Neural cell (in vitro differentiated cells): ENCODE measurements around the gene OR8G1. TPM values are rescaled to one million over a fixed set of nuclear protein-coding genes. Genes with fewer than 3 reads are reported as not detected.

Experiments used
- H2AFZ ChIP-seq: fragments of 200-600, 300-800 bp; sonication (generic), shearing (Covaris generic); 2 replicates; pipeline ENCODE4 v1.6.0; 2014; ENCODE audit warnings: low read depth, mild to moderate bottlenecking, antibody characterized with exemption, low read length, moderate library complexity
- H3F3A ChIP-seq: fragments of 200-600 bp; shearing (Covaris generic); 2 replicates; pipeline ENCODE4 v1.6.1; 2016; ENCODE audit warnings: mild to moderate bottlenecking, moderate library complexity, mixed read lengths, antibody characterized with exemption, low read length; ENCODE audit not compliant: insufficient read depth, poor library complexity, severe bottlenecking
- H3K27ac ChIP-seq: fragments of 200-600, 300-800 bp; sonication (generic), shearing (Covaris generic); 2 replicates; pipeline ENCODE4 v1.5.1; 2014; ENCODE audit warnings: mild to moderate bottlenecking, low read length, moderate library complexity
- H3K27me3 ChIP-seq: fragments of 300-800, 200-600 bp; sonication (generic), shearing (Covaris generic); 2 replicates; pipeline ENCODE4 v1.6.0; 2014; ENCODE audit warnings: mild to moderate bottlenecking, low read depth, low read length, moderate library complexity; ENCODE audit not compliant: insufficient read depth
- H3K36me3 ChIP-seq: fragments of 300-800, 200-600 bp; sonication (generic), shearing (Covaris generic); 2 replicates; pipeline ENCODE4 v1.5.1; 2014; ENCODE audit warnings: mild to moderate bottlenecking, antibody characterized with exemption, low read length, moderate library complexity; ENCODE audit not compliant: insufficient read depth
- H3K4me2 ChIP-seq: fragments of 300-800, 200-600 bp; sonication (generic), shearing (Covaris generic); 2 replicates; pipeline ENCODE4 v1.6.0; 2014; ENCODE audit warnings: mild to moderate bottlenecking, low read length
- H3K4me3 ChIP-seq: fragments of 300-800, 200-600 bp; sonication (generic), shearing (Covaris generic); 2 replicates; pipeline ENCODE4 v1.5.1; 2014; ENCODE audit warnings: mild to moderate bottlenecking, low read length, moderate library complexity
- H3K79me2 ChIP-seq: fragments of 200-600 bp; shearing (Covaris generic); replicated peaks from 2 replicates; pipeline ENCODE4 v1.6.0; 2014; ENCODE audit warnings: mild to moderate bottlenecking, low read length, moderate library complexity; ENCODE audit not compliant: insufficient read depth
- H3K9ac ChIP-seq: fragments of 300-800, 200-600 bp; sonication (generic), shearing (Covaris generic); 2 replicates; pipeline ENCODE4 v1.6.1; 2016; ENCODE audit warnings: mild to moderate bottlenecking, low read length, mixed read lengths
- H3K9me2 ChIP-seq: fragments of 200-600 bp; shearing (Covaris generic); 2 replicates; pipeline ENCODE4 v1.6.1; 2016; ENCODE audit warnings: mild to moderate bottlenecking, low read length, mixed read lengths; ENCODE audit not compliant: insufficient read depth
- H3K9me3 ChIP-seq: fragments of 200-600, 300-800 bp; sonication (generic), shearing (Covaris generic); 2 replicates; pipeline ENCODE4 v1.6.1; 2016; ENCODE audit warnings: mild to moderate bottlenecking, mixed run types, low read length, moderate library complexity, mixed read lengths
- H4K20me1 ChIP-seq: fragments of 200-600 bp; shearing (Covaris generic); 2 replicates; pipeline ENCODE4 v1.6.1; 2016; ENCODE audit warnings: mild to moderate bottlenecking, mixed run types; ENCODE audit not compliant: insufficient read depth
- EP300 ChIP-seq: fragments of 450-650 bp; conservative IDR thresholded peaks from 2 replicates; pipeline ENCODE4 v1.6.1; 2014; ENCODE audit warnings: antibody characterized with exemption, mild to moderate bottlenecking, moderate library complexity; ENCODE audit not compliant: poor library complexity, severe bottlenecking
- EZH2 ChIP-seq: fragments of 200-600, 300-800 bp; shearing (Covaris generic), sonication (generic); IDR thresholded peaks from 2 replicates; pipeline ENCODE4 v1.6.1; 2014; ENCODE audit warnings: antibody characterized with exemption, low read length, borderline replicate concordance, mild to moderate bottlenecking; ENCODE audit not compliant: insufficient read depth, poor library complexity, severe bottlenecking
- MXI1 ChIP-seq: fragments of 450-650 bp; conservative IDR thresholded peaks from 2 replicates; pipeline ENCODE4 v1.6.1; 2014; ENCODE audit warnings: antibody characterized with exemption, mild to moderate bottlenecking; ENCODE audit not compliant: poor library complexity, severe bottlenecking
- POLR2AphosphoS5 ChIP-seq: IDR thresholded peaks from 2 replicates; pipeline ENCODE4 v1.6.1; 2012
- RAD21 ChIP-seq: fragments of 450-650 bp; conservative IDR thresholded peaks from 2 replicates; pipeline ENCODE4 v1.6.1; 2014; ENCODE audit warnings: antibody characterized with exemption, mild to moderate bottlenecking, moderate library complexity
- SMC3 ChIP-seq: fragments of 450-650 bp; conservative IDR thresholded peaks from 2 replicates; pipeline ENCODE4 v1.6.1; 2014; ENCODE audit warnings: antibody characterized with exemption, mild to moderate bottlenecking, moderate library complexity; ENCODE audit not compliant: poor library complexity
- TAF1 ChIP-seq: IDR thresholded peaks from 2 replicates; pipeline ENCODE4 v1.6.1; 2012; ENCODE audit warnings: low read depth
- polyA plus RNA-seq: library from polyadenylated mRNA; depleted of rRNA; stranded (reverse); fragments of >200 nt; gene quantifications from 2 replicates; pipeline ENCODE4 v1.2.3, GENCODE V29; 2014
- TF ChIP-seq, protein P1 (sequence below): fragments of 450-650 bp; IDR thresholded peaks from 2 replicates; pipeline ENCODE4 v1.5.1; 2014; ENCODE audit warnings: antibody characterized with exemption, mild to moderate bottlenecking, moderate library complexity; ENCODE audit not compliant: poor library complexity, severe bottlenecking
- TF ChIP-seq, protein P2 (sequence below): IDR thresholded peaks from 2 replicates; pipeline ENCODE4 v1.6.1; 2012; ENCODE audit warnings: borderline replicate concordance

Gene OR8G1
- polyA plus RNA-seq, 1 donor from 2014 or later: not detected

DNA sequence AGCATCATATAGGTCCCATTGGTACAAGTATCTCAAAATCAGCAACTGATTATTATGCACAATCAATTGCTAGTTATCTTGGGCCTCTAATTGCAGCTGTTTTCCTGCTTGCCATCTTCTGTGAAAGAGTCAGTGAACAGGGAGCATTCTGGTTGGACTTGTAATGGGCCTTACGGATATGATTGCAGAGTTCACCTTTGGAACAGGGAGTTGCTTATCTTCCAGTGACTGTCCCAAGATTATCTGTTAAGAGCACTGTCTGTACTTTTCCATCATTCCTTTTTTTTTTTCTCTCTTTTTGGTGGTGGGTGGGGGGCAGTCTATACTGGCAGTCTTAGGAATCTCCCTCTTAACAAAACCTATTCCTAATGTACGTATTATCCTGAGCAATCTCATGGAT lies 33.1 kb downstream of the OR8G1 start:
- TF ChIP-seq MXI1 (no peak), EP300 (no peak), SMC3 (no peak), RAD21 (no peak), TAF1 (no peak), EZH2 (no peak), POLR2AphosphoS5 (no peak)
- TF ChIP-seq, protein P1, sequence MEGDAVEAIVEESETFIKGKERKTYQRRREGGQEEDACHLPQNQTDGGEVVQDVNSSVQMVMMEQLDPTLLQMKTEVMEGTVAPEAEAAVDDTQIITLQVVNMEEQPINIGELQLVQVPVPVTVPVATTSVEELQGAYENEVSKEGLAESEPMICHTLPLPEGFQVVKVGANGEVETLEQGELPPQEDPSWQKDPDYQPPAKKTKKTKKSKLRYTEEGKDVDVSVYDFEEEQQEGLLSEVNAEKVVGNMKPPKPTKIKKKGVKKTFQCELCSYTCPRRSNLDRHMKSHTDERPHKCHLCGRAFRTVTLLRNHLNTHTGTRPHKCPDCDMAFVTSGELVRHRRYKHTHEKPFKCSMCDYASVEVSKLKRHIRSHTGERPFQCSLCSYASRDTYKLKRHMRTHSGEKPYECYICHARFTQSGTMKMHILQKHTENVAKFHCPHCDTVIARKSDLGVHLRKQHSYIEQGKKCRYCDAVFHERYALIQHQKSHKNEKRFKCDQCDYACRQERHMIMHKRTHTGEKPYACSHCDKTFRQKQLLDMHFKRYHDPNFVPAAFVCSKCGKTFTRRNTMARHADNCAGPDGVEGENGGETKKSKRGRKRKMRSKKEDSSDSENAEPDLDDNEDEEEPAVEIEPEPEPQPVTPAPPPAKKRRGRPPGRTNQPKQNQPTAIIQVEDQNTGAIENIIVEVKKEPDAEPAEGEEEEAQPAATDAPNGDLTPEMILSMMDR: no peak
- TF ChIP-seq, protein P2, sequence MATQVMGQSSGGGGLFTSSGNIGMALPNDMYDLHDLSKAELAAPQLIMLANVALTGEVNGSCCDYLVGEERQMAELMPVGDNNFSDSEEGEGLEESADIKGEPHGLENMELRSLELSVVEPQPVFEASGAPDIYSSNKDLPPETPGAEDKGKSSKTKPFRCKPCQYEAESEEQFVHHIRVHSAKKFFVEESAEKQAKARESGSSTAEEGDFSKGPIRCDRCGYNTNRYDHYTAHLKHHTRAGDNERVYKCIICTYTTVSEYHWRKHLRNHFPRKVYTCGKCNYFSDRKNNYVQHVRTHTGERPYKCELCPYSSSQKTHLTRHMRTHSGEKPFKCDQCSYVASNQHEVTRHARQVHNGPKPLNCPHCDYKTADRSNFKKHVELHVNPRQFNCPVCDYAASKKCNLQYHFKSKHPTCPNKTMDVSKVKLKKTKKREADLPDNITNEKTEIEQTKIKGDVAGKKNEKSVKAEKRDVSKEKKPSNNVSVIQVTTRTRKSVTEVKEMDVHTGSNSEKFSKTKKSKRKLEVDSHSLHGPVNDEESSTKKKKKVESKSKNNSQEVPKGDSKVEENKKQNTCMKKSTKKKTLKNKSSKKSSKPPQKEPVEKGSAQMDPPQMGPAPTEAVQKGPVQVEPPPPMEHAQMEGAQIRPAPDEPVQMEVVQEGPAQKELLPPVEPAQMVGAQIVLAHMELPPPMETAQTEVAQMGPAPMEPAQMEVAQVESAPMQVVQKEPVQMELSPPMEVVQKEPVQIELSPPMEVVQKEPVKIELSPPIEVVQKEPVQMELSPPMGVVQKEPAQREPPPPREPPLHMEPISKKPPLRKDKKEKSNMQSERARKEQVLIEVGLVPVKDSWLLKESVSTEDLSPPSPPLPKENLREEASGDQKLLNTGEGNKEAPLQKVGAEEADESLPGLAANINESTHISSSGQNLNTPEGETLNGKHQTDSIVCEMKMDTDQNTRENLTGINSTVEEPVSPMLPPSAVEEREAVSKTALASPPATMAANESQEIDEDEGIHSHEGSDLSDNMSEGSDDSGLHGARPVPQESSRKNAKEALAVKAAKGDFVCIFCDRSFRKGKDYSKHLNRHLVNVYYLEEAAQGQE: no peak
- no peaks in the 10 kb centered on the region for H4K20me1 ChIP-seq
- H3K9me2 ChIP-seq: no peaks in the 10 kb centered on the region
- H2AFZ ChIP-seq: no peak overlapping the region
- H3K4me2 ChIP-seq: no peak overlapping the region
- no peaks in the 10 kb centered on the region for H3K27me3 ChIP-seq
- H3K79me2 ChIP-seq: no peaks in the 10 kb centered on the region
- H3K4me3 ChIP-seq: no peak overlapping the region
- no peaks in the 10 kb centered on the region for H3K9me3 ChIP-seq
- no peaks in the 10 kb centered on the region for H3K36me3 ChIP-seq
- no peak overlapping the region for H3K9ac ChIP-seq
- H3K27ac ChIP-seq: no peak overlapping the region
- no peaks in the 10 kb centered on the region for H3F3A ChIP-seq

DNA sequence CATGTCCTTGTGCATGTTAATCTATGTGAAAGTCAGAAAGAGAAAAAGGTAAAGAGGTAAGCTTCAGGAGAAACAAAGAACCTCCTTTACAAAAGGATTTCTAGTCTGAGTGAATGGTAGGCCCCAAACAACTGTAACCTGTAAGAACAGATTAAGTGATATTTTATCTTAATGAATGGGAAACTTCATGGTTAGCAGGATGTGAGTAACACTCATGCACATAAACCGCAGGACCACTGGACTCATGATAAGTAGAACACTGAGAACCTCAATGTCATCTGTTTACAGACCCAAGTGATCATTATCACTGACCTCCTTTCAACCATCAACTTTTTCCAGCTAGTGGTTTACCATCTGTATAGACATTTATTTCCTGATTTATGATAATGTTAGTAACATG lies 35.2 kb downstream of the OR8G1 start:
- TF ChIP-seq, protein P2: no peak
- TF ChIP-seq MXI1 (no peak), TAF1 (no peak), RAD21 (no peak), POLR2AphosphoS5 (no peak), EP300 (no peak), SMC3 (no peak)
- H3K4me2 ChIP-seq: no peak overlapping the region
- H3K9ac ChIP-seq: no peak overlapping the region
- no peaks in the 10 kb centered on the region for H3K79me2 ChIP-seq
- no peaks in the 10 kb centered on the region for H3K9me3 ChIP-seq
- no peak overlapping the region for H3K27ac ChIP-seq
- no peak overlapping the region for H3K4me3 ChIP-seq
- H3K36me3 ChIP-seq: no peaks in the 10 kb centered on the region
- H3K27me3 ChIP-seq: no peaks in the 10 kb centered on the region
- no peaks in the 10 kb centered on the region for H4K20me1 ChIP-seq
- no peak overlapping the region for H2AFZ ChIP-seq
- no peaks in the 10 kb centered on the region for H3K9me2 ChIP-seq
- no peaks in the 10 kb centered on the region for H3F3A ChIP-seq
